HEK293T (cell line): ENCODE results near the gene CA5B.

Experiments
- BHLHE40 ChIP-seq: fragments of 450-650 bp; IDR thresholded peaks from 2 replicates; pipeline ENCODE4 v1.6.1; 2016; ENCODE audit warnings: mild to moderate bottlenecking, moderate library complexity, borderline replicate concordance
- FOXM1 ChIP-seq: fragments of 450-650 bp; IDR thresholded peaks from 2 replicates; pipeline ENCODE4 v1.6.1; 2017; ENCODE audit warnings: mild to moderate bottlenecking, borderline replicate concordance
- NFRKB ChIP-seq: fragments of 450-650 bp; IDR thresholded peaks from 2 replicates; pipeline ENCODE4 v1.6.1; 2016; ENCODE audit warnings: mild to moderate bottlenecking, moderate library complexity

DNA sequence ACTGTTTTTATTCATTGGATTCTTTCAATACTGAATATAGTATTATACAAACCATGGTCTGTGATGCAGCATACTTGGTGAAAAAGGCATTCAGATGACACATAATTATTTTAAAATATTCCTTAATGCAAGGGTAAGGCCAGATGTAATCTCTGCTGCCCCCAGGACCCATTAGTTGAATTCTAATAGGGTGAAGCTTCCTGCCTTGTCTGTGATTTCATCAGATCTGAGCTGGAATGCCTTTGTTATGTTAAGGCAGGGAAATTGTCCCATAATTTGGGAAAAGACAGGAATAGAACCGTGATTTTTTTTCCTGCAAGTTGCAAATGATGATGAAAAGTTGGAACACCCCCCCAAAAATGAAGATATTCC, 78.4 kb downstream of the CA5B start:
- TF ChIP-seq NFRKB (no peak), FOXM1 (no peak), BHLHE40 (no peak)
